ENCODE results near the gene SLC2A11.

- TF ChIP-seq CTCF (conservative IDR thresholded peaks at IDR 0.05 in 1 of 2, IDR thresholded peaks at IDR 0.05 in 1 of 2; ENCODE audit: extremely low read depth in 1 of 2, insufficient read depth in 1 of 2, low read depth in 1 of 2, low read length in 2 of 2) (no peak), EZH2 (IDR thresholded peaks at IDR 0.05; ENCODE audit: borderline replicate concordance, low read length) (no peak)
Observed at GRCh38 chr22:23846081-23846469, 11.6 kb upstream of the SLC2A11 start.

Measured in mammary epithelial cell (primary cell).